ENCODE data around the gene LCE5A.

The LCE5A gene

DNA sequence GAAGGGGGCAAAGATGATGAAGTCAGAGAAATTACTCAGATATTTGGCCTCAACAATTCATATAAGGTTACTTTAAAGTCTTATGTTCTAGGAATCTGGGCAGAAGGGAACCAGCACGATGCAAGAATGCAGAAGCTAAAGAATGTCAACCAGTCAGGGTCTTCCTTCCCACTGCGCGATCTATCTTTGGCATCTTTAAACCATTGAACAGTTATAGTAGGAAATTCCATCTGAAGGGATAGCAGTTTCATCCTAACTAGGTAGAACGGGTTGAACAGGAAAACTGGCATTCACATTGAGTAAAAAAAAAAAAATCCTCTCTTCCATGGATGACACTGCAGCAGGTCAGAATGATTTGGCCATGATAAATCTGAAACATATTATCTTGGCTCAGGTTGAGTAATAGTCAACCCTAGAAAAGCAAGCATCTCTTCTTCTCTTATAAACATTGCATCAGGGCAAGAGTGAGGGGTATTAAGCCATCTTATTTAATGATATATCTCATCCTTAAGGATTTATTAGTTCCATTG, 10.0 kb downstream of the LCE5A start:
- Histone ChIP-seq H3K4me3 (ENCODE audit: low read depth, low read length) (no peak overlapping the region), H3K27ac (no peak overlapping the region), H3K27me3 (replicated peaks) (peaks cover 6% of the 10 kb centered on the region), H3K36me3 (replicated peaks) (no peaks in the 10 kb centered on the region)
- DNase-seq = no peak
- in situ Hi-C loops (cut with HindIII; ENCODE audit: low pct_ligation_motif_present, low sequenced_read_pairs) = no loop called here
- TF ChIP-seq, protein P1, sequence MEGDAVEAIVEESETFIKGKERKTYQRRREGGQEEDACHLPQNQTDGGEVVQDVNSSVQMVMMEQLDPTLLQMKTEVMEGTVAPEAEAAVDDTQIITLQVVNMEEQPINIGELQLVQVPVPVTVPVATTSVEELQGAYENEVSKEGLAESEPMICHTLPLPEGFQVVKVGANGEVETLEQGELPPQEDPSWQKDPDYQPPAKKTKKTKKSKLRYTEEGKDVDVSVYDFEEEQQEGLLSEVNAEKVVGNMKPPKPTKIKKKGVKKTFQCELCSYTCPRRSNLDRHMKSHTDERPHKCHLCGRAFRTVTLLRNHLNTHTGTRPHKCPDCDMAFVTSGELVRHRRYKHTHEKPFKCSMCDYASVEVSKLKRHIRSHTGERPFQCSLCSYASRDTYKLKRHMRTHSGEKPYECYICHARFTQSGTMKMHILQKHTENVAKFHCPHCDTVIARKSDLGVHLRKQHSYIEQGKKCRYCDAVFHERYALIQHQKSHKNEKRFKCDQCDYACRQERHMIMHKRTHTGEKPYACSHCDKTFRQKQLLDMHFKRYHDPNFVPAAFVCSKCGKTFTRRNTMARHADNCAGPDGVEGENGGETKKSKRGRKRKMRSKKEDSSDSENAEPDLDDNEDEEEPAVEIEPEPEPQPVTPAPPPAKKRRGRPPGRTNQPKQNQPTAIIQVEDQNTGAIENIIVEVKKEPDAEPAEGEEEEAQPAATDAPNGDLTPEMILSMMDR (IDR thresholded peaks at IDR 0.05; ENCODE audit: low read depth, low read length, missing control alignments) = no peak

DNA sequence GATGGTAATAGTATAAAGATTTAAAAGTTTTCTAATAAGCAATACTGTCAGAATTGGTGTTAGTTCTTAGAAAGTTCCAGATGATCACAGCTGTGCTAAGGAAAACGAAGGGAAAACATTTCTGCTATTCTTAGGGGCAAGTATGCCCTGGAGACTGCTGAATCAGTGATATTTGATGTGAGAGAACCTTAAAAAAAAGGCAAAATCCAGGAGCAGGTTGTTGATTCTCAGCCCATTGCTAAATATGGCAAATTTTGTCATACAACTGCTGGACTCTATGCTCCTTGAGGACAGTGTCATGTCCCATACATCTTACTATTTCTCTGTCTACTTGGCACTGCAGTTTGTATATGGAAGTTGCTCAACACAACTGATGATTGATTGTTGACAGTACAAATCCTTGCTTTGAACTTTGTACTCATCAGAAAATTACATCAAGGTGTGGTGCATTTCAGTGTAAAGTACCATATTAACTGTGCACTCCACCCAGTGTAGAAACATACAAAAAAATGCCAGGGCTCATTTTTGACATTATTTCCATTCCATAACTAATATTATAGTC, 14.6 kb downstream of the LCE5A start:
- no peaks in the 10 kb centered on the region for H3K36me3 ChIP-seq (replicated peaks)
- no peaks in the 10 kb centered on the region for H3K27me3 ChIP-seq (replicated peaks)
- DNase-seq = no peak
- TF ChIP-seq, protein P1 (IDR thresholded peaks at IDR 0.05; ENCODE audit: low read depth, low read length, missing control alignments) = no peak
- in situ Hi-C loops (cut with HindIII; ENCODE audit: low pct_ligation_motif_present, low sequenced_read_pairs) = no loop called here
- no peak overlapping the region for H3K27ac ChIP-seq
- no peak overlapping the region for H3K4me3 ChIP-seq (ENCODE audit: low read depth, low read length)

DNA sequence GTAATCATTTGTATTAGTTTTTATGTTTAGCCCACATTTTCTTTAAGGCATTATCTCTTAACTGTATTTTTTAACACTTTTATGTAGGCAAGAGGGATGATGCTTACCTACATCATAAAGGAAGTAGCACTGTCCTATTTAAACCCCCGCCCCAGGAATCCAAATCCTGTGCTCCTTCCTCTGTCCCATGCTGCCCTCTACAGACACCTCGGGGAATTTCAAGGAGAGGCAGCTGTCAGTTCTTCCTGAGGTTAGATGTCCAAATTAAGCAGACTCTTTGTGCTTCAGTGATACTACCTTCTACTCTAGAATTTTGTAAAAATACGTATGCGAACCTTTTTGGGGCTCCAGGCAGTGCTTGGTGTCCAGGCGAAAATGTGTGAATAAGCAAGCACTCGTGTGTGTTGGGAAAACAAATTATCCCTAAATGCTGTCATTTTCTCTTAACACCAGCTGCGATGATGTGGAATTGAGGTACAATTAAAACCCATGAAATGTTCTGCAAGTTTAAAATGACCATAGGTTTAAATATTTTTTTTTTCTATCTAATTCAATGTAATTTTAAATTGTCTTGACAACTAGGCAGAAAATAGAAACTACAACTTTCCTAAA, 22.8 kb downstream of the LCE5A start:
- Histone ChIP-seq H3K27me3 (replicated peaks) (no peaks in the 10 kb centered on the region), H3K36me3 (replicated peaks) (no peaks in the 10 kb centered on the region), H3K27ac (no peak overlapping the region), H3K4me3 (ENCODE audit: low read depth, low read length) (no peak overlapping the region)
- in situ Hi-C loops (cut with HindIII; ENCODE audit: low pct_ligation_motif_present, low sequenced_read_pairs) = no loop called here
- TF ChIP-seq, protein P1 (IDR thresholded peaks at IDR 0.05; ENCODE audit: low read depth, low read length, missing control alignments) = peak; percentile 62
- DNase-seq = no peak

DNA sequence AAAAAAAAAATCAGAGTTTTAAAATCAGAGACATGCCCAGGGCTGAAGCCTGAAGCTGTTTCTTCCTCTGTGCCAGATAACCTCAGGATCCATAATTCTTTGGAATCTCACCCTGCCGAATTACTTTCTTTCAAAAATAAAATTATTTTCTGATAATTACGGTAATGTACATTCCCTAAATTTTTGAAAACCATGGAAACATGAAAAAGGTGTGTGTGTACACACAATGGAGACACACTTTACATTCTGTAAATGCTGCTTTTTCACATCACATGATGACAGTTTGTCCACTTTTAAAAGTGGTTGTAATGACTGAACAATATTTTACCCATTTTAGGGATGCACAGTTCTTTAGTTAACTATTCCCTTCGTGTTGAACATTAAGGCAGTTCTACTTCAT, 25.2 kb downstream of the LCE5A start:
- Histone ChIP-seq H3K4me3 (ENCODE audit: low read depth, low read length) (no peak overlapping the region), H3K27me3 (replicated peaks) (no peaks in the 10 kb centered on the region), H3K36me3 (replicated peaks) (no peaks in the 10 kb centered on the region), H3K27ac (no peak overlapping the region)
- TF ChIP-seq, protein P1 (IDR thresholded peaks at IDR 0.05; ENCODE audit: low read depth, low read length, missing control alignments) = no peak
- DNase-seq = no peak
- in situ Hi-C loops (cut with HindIII; ENCODE audit: low pct_ligation_motif_present, low sequenced_read_pairs) = no loop called here

DNA sequence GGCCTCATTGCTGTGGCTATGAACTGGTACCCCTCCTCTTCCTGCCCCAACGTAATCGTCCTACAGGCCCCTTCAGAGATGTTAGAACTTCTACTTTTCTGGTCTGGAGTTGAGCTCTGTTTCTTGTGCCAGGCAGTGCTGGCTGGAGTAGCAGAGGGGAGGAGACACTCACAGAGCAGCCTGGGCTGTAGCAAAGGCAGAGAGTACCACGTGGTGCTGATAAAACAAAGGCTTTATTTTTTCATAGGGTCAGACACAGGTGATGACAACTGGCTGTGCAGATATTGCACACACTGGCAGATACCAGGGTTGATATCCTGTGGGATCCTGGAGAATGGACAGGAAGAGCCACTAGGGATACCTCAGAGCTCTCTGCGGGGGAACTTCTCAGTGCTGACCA, 26.9 kb downstream of the LCE5A start:
- DNase-seq = no peak
- Histone ChIP-seq H3K27ac (no peak overlapping the region), H3K4me3 (ENCODE audit: low read depth, low read length) (no peak overlapping the region), H3K27me3 (replicated peaks) (no peaks in the 10 kb centered on the region), H3K36me3 (replicated peaks) (no peaks in the 10 kb centered on the region)
- TF ChIP-seq, protein P1 (IDR thresholded peaks at IDR 0.05; ENCODE audit: low read depth, low read length, missing control alignments) = no peak
- in situ Hi-C loops (cut with HindIII; ENCODE audit: low pct_ligation_motif_present, low sequenced_read_pairs) = no loop called here

Data from brain microvascular endothelial cell (primary cell).